IMR-90 (cell line): ENCODE data around the gene ABCC4.

Source experiments
- BHLHE40 ChIP-seq: fragments of 150-350 bp; IDR thresholded peaks from 2 replicates; pipeline ENCODE4 v1.6.1; 2016; ENCODE audit warnings: mild to moderate bottlenecking, low read depth, low read length
- FOS ChIP-seq: fragments of 150-350 bp; IDR thresholded peaks from 2 replicates; pipeline ENCODE4 v1.6.1; 2016; ENCODE audit warnings: low read depth, low read length
- MXI1 ChIP-seq: IDR thresholded peaks from 2 replicates; pipeline ENCODE4 v1.6.1; 2012; ENCODE audit warnings: low read depth, mild to moderate bottlenecking, low read length, moderate library complexity, borderline replicate concordance
- POLR2A ChIP-seq: IDR thresholded peaks from 2 replicates; pipeline ENCODE4 v1.6.1; 2012; ENCODE audit warnings: mild to moderate bottlenecking, low read depth, low read length
- RFX5 ChIP-seq: IDR thresholded peaks from 2 replicates; pipeline ENCODE4 v1.8.0; 2012; ENCODE audit warnings: low read depth, mild to moderate bottlenecking, low read length, moderate library complexity
- TF ChIP-seq, protein P1 (sequence below): conservative IDR thresholded peaks from 2 replicates; pipeline ENCODE4 v1.5.1; 2012; ENCODE audit warnings: mild to moderate bottlenecking, low read depth, low read length, improper control_type of control experiment

DNA sequence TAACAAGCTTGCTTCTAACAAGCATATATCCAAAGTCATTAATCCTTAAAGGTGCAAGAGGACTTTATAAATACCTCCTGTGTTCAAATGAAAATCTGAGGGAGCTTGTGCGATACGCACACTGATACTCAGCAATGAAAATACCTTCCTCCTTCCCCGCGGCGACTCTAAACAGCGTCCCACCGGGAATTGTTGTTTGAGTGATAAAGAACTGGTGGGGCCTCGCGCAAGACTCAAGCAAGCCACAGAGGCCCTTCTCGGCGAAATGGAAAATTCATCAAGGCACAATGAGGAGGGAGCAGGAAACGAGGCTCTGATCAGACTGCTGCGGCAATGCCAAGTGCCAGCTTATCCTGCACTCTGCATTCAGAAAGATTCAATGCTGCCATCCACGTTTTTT is 126.7 kb downstream of the ABCC4 start:
- TF ChIP-seq, protein P1, sequence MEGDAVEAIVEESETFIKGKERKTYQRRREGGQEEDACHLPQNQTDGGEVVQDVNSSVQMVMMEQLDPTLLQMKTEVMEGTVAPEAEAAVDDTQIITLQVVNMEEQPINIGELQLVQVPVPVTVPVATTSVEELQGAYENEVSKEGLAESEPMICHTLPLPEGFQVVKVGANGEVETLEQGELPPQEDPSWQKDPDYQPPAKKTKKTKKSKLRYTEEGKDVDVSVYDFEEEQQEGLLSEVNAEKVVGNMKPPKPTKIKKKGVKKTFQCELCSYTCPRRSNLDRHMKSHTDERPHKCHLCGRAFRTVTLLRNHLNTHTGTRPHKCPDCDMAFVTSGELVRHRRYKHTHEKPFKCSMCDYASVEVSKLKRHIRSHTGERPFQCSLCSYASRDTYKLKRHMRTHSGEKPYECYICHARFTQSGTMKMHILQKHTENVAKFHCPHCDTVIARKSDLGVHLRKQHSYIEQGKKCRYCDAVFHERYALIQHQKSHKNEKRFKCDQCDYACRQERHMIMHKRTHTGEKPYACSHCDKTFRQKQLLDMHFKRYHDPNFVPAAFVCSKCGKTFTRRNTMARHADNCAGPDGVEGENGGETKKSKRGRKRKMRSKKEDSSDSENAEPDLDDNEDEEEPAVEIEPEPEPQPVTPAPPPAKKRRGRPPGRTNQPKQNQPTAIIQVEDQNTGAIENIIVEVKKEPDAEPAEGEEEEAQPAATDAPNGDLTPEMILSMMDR: no peak
- TF ChIP-seq RFX5 (no peak), BHLHE40 (no peak), FOS (no peak), MXI1 (no peak), POLR2A (no peak)
